Naive thymus-derived CD4-positive, alpha-beta T cell (primary cell): ENCODE results near the gene PLA2G1B. TPM values are rescaled to one million over a fixed set of nuclear protein-coding genes. Genes with fewer than 3 reads are reported as not detected.

Experiments
- ATAC-seq: fragments of 150-1000 bp; cut with Tn5 transposase; 2 replicates; pipeline ENCODE4 v1.10.0; 2021; ENCODE audit warnings: mild to moderate bottlenecking, moderate library complexity
- CTCF ChIA-PET: fragments of 350-600 bp; sonication (Branson Sonifier 250); formaldehyde crosslinking; loops from one replicate; lab custom pipeline; 2021; ENCODE audit warnings: antibody characterized with exemption; lab: Charles Lee
- POLR2A ChIA-PET: fragments of 350-600 bp; sonication (Branson Sonifier 250); formaldehyde crosslinking; loops from one replicate; lab custom pipeline; 2021; ENCODE audit warnings: antibody characterized with exemption, inconsistent platforms; lab: Charles Lee
- DNase-seq, 9 donors: peaks; one replicate each; pipeline versions ENCODE4 v3.0.0 to v3.0.0-alpha.2; 2020 to 2022; ENCODE audit warnings: mixed read lengths in 1 of 9
- H3K27ac ChIP-seq: one replicate; pipeline ENCODE4 v1.7.0; 2013; ENCODE audit warnings: mild to moderate bottlenecking, low read depth, low read length, moderate library complexity
- H3K27me3 ChIP-seq, 2 donors: one replicate each; pipeline ENCODE4 v1.7.0; 2013; ENCODE audit warnings: low read length in 2 of 2, mild to moderate bottlenecking in 2 of 2, moderate library complexity in 2 of 2; ENCODE audit not compliant: control insufficient read depth in 2 of 2, insufficient read depth in 2 of 2
- H3K36me3 ChIP-seq, 3 experiments: 1 replicate in 2 of 3; 2 replicates in 1 of 3; pipeline ENCODE4 v1.7.0; 2013; ENCODE audit warnings: low read length in 3 of 3, mild to moderate bottlenecking in 3 of 3, moderate library complexity in 1 of 3; ENCODE audit not compliant: insufficient read depth in 3 of 3, control insufficient read depth in 2 of 3
- H3K4me1 ChIP-seq, 2 donors: one replicate each; pipeline ENCODE4 v1.7.0; 2013; ENCODE audit warnings: low read length in 2 of 2, mild to moderate bottlenecking in 2 of 2, moderate library complexity in 1 of 2; ENCODE audit not compliant: control insufficient read depth in 2 of 2, insufficient read depth in 2 of 2
- H3K4me3 ChIP-seq: 2 replicates; pipeline ENCODE4 v1.7.0; 2013; ENCODE audit warnings: mild to moderate bottlenecking, low read length
- H3K9me3 ChIP-seq, 3 experiments: 1 replicate in 2 of 3; 2 replicates in 1 of 3; pipeline ENCODE4 v1.7.0; 2013; ENCODE audit warnings: low read length in 3 of 3; ENCODE audit not compliant: control insufficient read depth in 2 of 3
- H3K27ac Mint-ChIP-seq, 9 donors: one replicate each; pipeline ENCODE4 v1.8.0; 2020 to 2022; ENCODE audit warnings: mixed read lengths in 9 of 9, mild to moderate bottlenecking in 8 of 9, moderate library complexity in 5 of 9, inconsistent platforms in 2 of 9
- H3K27me3 Mint-ChIP-seq, 5 donors: one replicate each; pipeline ENCODE4 v1.8.0; 2021 to 2022; ENCODE audit warnings: mixed read lengths in 5 of 5, mild to moderate bottlenecking in 1 of 5
- H3K36me3 Mint-ChIP-seq, 5 donors: one replicate each; pipeline ENCODE4 v1.8.0; 2020 to 2022; ENCODE audit warnings: mixed read lengths in 5 of 5, mild to moderate bottlenecking in 3 of 5, inconsistent platforms in 1 of 5
- H3K4me1 Mint-ChIP-seq, 7 donors: one replicate each; pipeline ENCODE4 v1.8.0; 2020 to 2022; ENCODE audit warnings: mixed read lengths in 7 of 7, mild to moderate bottlenecking in 3 of 7, inconsistent platforms in 1 of 7
- H3K4me3 Mint-ChIP-seq, 10 donors: one replicate each; pipeline ENCODE4 v1.8.0; 2020 to 2022; ENCODE audit warnings: mild to moderate bottlenecking in 10 of 10, mixed read lengths in 10 of 10, moderate library complexity in 6 of 10, inconsistent platforms in 2 of 10
- H3K9me3 Mint-ChIP-seq, 11 donors: one replicate each; pipeline ENCODE4 v1.8.0; 2020 to 2022; ENCODE audit warnings: mixed read lengths in 11 of 11, mild to moderate bottlenecking in 4 of 11, inconsistent platforms in 1 of 11, moderate library complexity in 1 of 11
- intact Hi-C, 2 donors: fragments of 100-400 bp; cut with micrococcal nuclease; formaldehyde crosslinking; loops; one replicate each; pipeline ENCODE4 v1.15.1; 2023
- polyA plus RNA-seq, 2 donors: library from polyadenylated mRNA; unstranded; fragments of 300-500 nt; fragmentation: Illumina TruSeq; gene quantifications; one replicate each; pipeline ENCODE4 v1.2.3, GENCODE V29; 2021
- total RNA-seq, 6 experiments: library from RNA in 5 of 6; stranded (reverse) in 5 of 6; gene quantifications; 1 replicate in 5 of 6; 2 replicates in 1 of 6; pipeline ENCODE4 v1.2.3 and lab custom pipeline; 2021 to 2026

The PLA2G1B gene
- total and polyA plus RNA-seq, 7 experiments from 2014 or later = 0.92 to 1.5 TPM; not detected in 5

DNA sequence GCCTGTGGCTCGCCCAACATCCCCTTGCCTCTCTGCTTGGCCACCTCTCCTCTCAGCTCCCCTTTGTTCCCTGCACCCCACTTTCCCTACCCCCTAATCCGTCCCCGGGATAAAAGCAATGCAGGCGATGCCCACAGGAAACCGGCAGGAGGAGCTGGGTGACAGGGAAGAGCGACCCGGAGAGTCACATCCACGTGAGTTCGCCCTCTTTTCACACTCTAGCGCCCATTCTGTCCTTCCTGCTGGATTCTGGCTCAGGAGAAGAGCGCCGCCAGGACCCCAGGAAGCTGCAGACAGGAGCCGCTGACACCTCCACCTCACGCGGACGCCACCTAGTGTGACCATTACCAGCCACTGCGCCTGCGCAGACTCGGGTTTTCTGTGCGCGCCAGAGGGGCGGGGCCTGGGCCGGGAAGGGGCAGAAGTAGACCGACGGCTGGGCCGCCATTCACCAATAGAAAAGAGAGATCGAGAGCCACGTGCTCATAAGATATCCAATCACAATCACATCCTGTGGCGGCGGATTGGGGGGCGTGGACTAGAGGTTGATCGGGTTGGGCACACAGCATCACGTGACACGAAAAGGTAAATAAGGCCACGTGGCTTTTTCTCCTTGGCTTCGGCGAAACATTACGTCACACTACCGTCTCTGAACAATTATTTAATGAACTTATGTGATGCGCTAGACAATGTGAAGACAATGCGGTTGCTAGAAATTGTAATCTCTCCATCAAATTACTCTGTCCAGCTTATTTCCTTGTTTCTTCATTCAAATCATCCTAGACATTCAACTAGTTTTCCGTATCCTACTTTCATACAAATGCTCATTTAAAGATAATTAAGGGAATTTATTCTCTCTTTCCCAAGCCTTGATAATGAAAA lies 10.1 kb downstream of the PLA2G1B start:
- ChIA-PET POLR2A (interaction anchor here (0.6 to 5.6 kb wide), 10 partner anchors 9 to 264 kb away, joined by 3 to 63 read pairs (median 6); partner anchors contain the start of genes POP5, RNU4-1, RNU4-2 and RPLP0), CTCF (interaction anchor here (0.6 to 1.5 kb wide), 5 partner anchors 8 to 89 kb away, joined by 3 to 5 read pairs (median 4); partner anchors contain the start of genes RNU4-1, RNU4-2 and SIRT4)
- Mint-ChIP-seq H3K36me3 (peaks cover 0 to 1% (median 0%) of the 10 kb centered on the region in 5 donors), H3K9me3 (peaks cover 0 to 2% (median 0%) of the 10 kb centered on the region in 11 donors), H3K27ac (peak overlapping the region; percentile 85 to 99 (median 98)), H3K4me1 (peaks cover 4 to 16% (median 14%) of the 10 kb centered on the region in 7 donors), H3K27me3 (peaks cover 0 to 4% (median 0%) of the 10 kb centered on the region in 5 donors), H3K4me3 (peak overlapping the region; percentile 86 to 95 (median 93))
- peak overlapping the region; percentile 87 for H3K27ac ChIP-seq
- peak; percentile 100 for ATAC-seq
- no peaks in the 10 kb centered on the region for H3K27me3 ChIP-seq
- peaks cover 5 to 10% of the 10 kb centered on the region in 2 donors for H3K4me1 ChIP-seq
- no peaks in the 10 kb centered on the region for H3K9me3 ChIP-seq
- H3K36me3 ChIP-seq = no peaks in the 10 kb centered on the region
- H3K4me3 ChIP-seq = peak overlapping the region; percentile 81
- intact Hi-C loops = loop anchor here (1.0 to 5.0 kb wide), 16 partner anchors 8 to 699 kb away; partner anchors contain the start of genes COX6A1 (in 2 of the 2), RNF10 (in 2 of the 2), RNU4-1 (in 2 of the 2) and RPLP0 (in 2 of the 2)
- DNase-seq = peak; percentile 100

DNA sequence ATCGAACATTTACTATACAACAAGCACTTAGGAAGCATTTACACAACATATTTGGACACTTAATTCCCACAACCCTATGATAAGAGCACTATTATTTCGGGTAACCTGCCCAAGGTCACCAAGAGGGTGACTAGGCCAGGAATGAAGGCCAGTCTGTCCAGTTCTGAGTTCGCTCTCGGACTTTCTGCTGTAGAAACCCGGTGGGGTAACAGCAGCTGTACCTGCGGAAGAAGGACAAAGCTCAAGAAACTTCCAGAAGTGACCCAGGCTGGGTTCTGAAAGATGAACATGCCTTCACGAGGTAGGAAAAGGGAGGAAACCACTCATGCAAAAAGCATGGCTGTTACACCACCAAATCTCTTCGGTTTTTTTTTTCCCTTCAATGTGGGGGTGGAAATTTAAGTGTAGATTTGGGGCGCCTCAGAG lies 10.8 kb downstream of the PLA2G1B start:
- peaks cover 0 to 4% (median 0%) of the 10 kb centered on the region in 5 donors for H3K27me3 Mint-ChIP-seq
- CTCF ChIA-PET = interaction anchor here (0.8 to 1.5 kb wide), 4 partner anchors 15 to 89 kb away, joined by 3 to 5 read pairs (median 4); partner anchors contain the start of genes RNU4-1, RNU4-2 and SIRT4
- H3K36me3 Mint-ChIP-seq = peaks cover 0 to 1% (median 0%) of the 10 kb centered on the region in 5 donors
- intact Hi-C loops = loop anchor here (1.0 to 5.0 kb wide), 16 partner anchors 8 to 699 kb away; partner anchors contain the start of genes COX6A1 (in 2 of the 2), RNF10 (in 2 of the 2), RNU4-1 (in 2 of the 2) and RPLP0 (in 2 of the 2)
- Histone ChIP-seq H3K9me3 (no peaks in the 10 kb centered on the region), H3K27me3 (no peaks in the 10 kb centered on the region), H3K27ac (peak overlapping the region; percentile 87), H3K4me1 (peaks cover 5 to 10% of the 10 kb centered on the region in 2 donors), H3K36me3 (no peaks in the 10 kb centered on the region), H3K4me3 (peak overlapping the region; percentile 81)
- no peak for ATAC-seq
- peaks cover 4 to 16% (median 14%) of the 10 kb centered on the region in 7 donors for H3K4me1 Mint-ChIP-seq
- peaks cover 0 to 2% (median 0%) of the 10 kb centered on the region in 11 donors for H3K9me3 Mint-ChIP-seq
- POLR2A ChIA-PET = interaction anchor here (0.6 to 5.6 kb wide), 12 partner anchors 9 to 1275 kb away, joined by 3 to 63 read pairs (median 4); partner anchors contain the start of genes POP5, RNU4-1, RNU4-2 and RPLP0
- peak overlapping the region; percentile 86 to 95 (median 93) for H3K4me3 Mint-ChIP-seq
- H3K27ac Mint-ChIP-seq = peak overlapping the region; percentile 85 to 99 (median 98)
- no peak for DNase-seq

DNA sequence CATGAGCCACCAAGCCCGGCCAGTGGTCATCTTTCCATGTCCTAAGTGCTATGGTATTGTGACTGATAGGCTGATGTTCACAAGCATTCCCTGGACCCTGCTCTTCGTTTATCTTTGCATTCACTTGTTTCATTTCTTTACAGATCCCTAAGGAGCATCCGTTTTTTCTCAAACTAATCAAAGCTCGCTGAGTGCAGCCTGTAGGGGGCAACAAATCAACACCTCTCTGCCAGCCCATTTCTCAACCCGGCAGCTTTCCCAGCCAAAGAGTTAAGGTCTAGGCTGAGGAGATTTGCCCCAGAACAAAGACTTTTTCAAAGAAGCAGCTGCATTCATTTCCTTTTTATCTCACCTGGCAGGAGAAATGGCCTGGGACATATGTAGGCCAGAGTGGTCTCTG lies 13.4 kb downstream of the PLA2G1B start:
- DNase-seq (no peak), ATAC-seq (no peak)
- no peaks in the 10 kb centered on the region for H3K27me3 ChIP-seq
- no peaks in the 10 kb centered on the region for H3K36me3 ChIP-seq
- ChIA-PET CTCF (no interaction called here), POLR2A (interaction anchor here (2.1 to 5.6 kb wide), 2 partner anchors 10 to 23 kb away, joined by 5 to 57 read pairs; partner anchors contain the start of gene SIRT4)
- no peaks in the 10 kb centered on the region for H3K9me3 ChIP-seq
- H3K36me3 Mint-ChIP-seq = peaks cover 0 to 1% (median 0%) of the 10 kb centered on the region in 5 donors
- peaks cover 0 to 2% (median 0%) of the 10 kb centered on the region in 11 donors for H3K9me3 Mint-ChIP-seq
- no peak overlapping the region for H3K4me3 Mint-ChIP-seq
- H3K4me3 ChIP-seq = no peak overlapping the region
- H3K4me1 ChIP-seq = peaks cover 5 to 10% of the 10 kb centered on the region in 2 donors
- H3K27ac ChIP-seq = no peak overlapping the region
- intact Hi-C loops = no loop called here
- H3K27ac Mint-ChIP-seq = no peak overlapping the region
- peaks cover 4 to 16% (median 14%) of the 10 kb centered on the region in 7 donors for H3K4me1 Mint-ChIP-seq
- H3K27me3 Mint-ChIP-seq = peaks cover 0 to 4% (median 0%) of the 10 kb centered on the region in 5 donors

DNA sequence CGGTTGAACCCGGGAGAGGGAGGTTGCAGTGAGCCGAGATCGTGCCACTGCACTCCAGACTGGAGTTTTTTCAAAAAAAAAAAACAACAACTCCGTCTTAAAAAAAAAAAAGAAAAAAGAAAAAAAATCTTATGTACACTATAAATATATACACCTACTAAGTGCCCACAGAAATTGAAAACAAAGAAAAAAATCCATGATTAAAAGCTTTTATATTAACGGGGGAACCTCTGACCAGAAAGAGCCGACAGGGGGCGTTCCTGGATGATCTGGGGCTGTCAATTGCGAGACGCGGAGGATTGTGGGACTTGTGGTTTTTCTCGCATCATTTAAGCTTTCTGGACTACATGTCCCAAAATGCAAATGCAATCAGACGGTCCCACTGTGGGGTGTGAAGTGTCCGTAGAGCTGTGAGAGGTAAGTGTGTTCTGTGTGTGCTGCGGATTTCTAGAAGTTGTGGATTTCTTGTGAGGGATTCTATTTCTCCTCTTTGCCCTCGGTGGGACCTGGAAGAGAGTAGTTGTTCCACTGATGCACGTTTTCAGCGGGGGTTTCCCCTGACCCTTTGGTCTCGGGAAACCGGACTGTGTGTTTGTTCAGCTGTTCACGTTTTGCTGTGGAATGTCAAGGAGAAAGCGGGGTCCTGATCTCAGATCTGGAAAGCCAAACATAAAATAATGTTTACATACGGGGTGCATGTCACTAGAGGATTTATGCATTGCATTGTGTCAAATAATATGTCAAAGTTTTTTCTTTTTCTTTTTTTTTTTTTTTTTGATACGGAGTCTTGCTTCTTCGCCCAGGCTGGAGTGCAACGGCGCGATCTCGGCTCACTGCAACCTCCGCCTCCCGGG lies 25.4 kb downstream of the PLA2G1B start, which contains the start of gene SIRT4:
Gene SIRT4, plus strand, starts transcription at position 360 of the 854 bp plus-strand sequence. CDS start 1,241 bp downstream, outside the sequence.
- CTCF ChIA-PET = interaction anchor here (0.6 to 1.8 kb wide), 12 partner anchors 10 to 407 kb away, joined by 3 to 14 read pairs (median 3); partner anchors contain the start of genes PLA2G1B, RNU4-1, RNU4-2 and RPLP0
- H3K27ac ChIP-seq = peak within 1 kb of the TSS; percentile 72
- no peaks in the 10 kb centered on the region for H3K9me3 Mint-ChIP-seq
- no peaks in the 10 kb centered on the region for H3K9me3 ChIP-seq
- H3K27ac Mint-ChIP-seq = peak within 1 kb of the TSS; percentile 69 to 96 (median 87)
- no peaks in the 10 kb centered on the region for H3K36me3 Mint-ChIP-seq
- no peaks in the 10 kb centered on the region for H3K27me3 ChIP-seq
- H3K4me3 ChIP-seq = peak within 1 kb of the TSS; percentile 98
- DNase-seq (peak; percentile 65 to 90 (median 87)), ATAC-seq (peak; percentile 100)
- H3K27me3 Mint-ChIP-seq = no peaks in the 10 kb centered on the region
- no peaks in the 10 kb centered on the region for H3K36me3 ChIP-seq
- peaks cover 0 to 4% of the 10 kb centered on the region in 2 donors for H3K4me1 ChIP-seq
- intact Hi-C loops = loop anchor here (1.0 to 2.0 kb wide), 6 partner anchors 9 to 167 kb away; partner anchors contain the start of genes RNU4-1 (in 2 of the 2), PXN (in 1 of the 2), RPLP0 (in 1 of the 2) and SRSF9 (in 1 of the 2)
- POLR2A ChIA-PET = interaction anchor here (0.7 to 4.8 kb wide), 11 partner anchors 10 to 829 kb away, joined by 3 to 118 read pairs (median 4); partner anchors contain the start of genes RNU4-1, RNU4-2 and RPLP0
- peak within 1 kb of the TSS; percentile 87 to 100 (median 96) for H3K4me3 Mint-ChIP-seq
- peaks cover 0 to 16% (median 10%) of the 10 kb centered on the region in 7 donors for H3K4me1 Mint-ChIP-seq

DNA sequence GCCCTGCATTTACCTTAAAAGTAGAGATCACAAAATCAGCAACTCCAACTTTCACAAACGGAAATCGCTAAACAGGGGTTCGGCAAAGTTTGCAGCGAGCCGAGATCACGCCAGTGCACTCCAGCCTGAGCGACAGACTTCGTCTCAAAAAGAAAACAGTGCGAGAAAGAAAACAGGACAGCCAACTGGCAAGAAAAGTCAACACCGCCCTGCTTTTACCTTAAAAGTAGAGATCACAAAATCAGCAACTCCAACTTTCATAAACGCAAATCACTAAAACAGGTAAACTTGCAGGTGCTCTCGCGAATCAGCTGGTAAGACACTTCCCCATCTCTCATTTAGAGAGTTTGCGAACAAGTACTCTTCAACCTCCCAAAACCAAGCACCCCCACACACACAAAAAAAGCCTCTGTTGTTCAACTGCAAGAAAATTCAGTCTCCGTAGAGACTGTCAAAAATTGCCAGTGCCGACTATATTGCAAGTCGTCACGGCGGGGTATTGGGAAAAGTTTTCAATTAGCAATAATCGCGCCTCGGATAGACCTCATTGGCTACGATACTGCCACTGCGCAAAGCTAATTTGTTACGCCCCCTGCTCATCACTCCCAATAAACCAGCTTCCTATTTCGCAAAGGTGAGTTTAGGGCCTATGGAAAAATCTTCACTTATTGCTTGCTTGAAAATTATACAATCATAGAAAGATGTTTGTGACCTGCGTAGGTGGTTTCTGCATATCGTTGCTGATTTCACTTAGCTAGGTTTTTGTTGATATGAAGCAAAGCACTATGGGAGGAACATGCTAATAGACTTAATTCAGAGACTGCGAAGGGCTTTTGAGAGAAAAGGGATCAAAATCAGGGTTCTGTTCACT lies 34.7 kb downstream of the PLA2G1B start, which contains the start of gene RNU4-1:
Gene RNU4-1, minus strand, starts transcription at position 577 of the 871 bp plus-strand sequence.
- no peaks in the 10 kb centered on the region for H3K4me1 ChIP-seq
- ATAC-seq (peak; percentile 58), DNase-seq (peak; percentile 51 to 93 (median 89))
- H3K27ac ChIP-seq = peak within 1 kb of the TSS; percentile 100
- peaks cover 0 to 4% (median 0%) of the 10 kb centered on the region in 3 experiments for H3K36me3 ChIP-seq
- Mint-ChIP-seq H3K27ac (peak within 1 kb of the TSS in 1 of 9 donors; percentile 62), H3K4me3 (no peak within 1 kb of the TSS), H3K36me3 (no peaks in the 10 kb centered on the region), H3K4me1 (peaks cover 0 to 9% (median 4%) of the 10 kb centered on the region in 7 donors), H3K9me3 (no peaks in the 10 kb centered on the region), H3K27me3 (peaks cover 0 to 14% (median 0%) of the 10 kb centered on the region in 5 donors)
- no peaks in the 10 kb centered on the region for H3K27me3 ChIP-seq
- ChIA-PET CTCF (interaction anchor here (0.6 to 2.8 kb wide), 9 partner anchors 9 to 92 kb away, joined by 3 to 14 read pairs (median 3); partner anchors contain the start of genes PXN, RPLP0 and SIRT4), POLR2A (interaction anchor here (0.6 to 9.8 kb wide), 39 partner anchors 7 to 1933 kb away, joined by 3 to 182 read pairs (median 5); partner anchors contain the start of genes BICDL1, COQ5, COX6A1 and DYNLL1)
- intact Hi-C loops = loop anchor here (1.0 to 5.0 kb wide), 9 partner anchors 9 to 626 kb away; partner anchors contain the start of genes SIRT4 (in 2 of the 2), BICDL1 (in 1 of the 2), PRKAB1 (in 1 of the 2) and RAB35 (in 1 of the 2)
- no peaks in the 10 kb centered on the region for H3K9me3 ChIP-seq
- H3K4me3 ChIP-seq = peak within 1 kb of the TSS; percentile 64
